D721Med (cell line): ENCODE results near the gene TMEM190.

Experiments used
- DNase-seq: peaks from one replicate; pipeline ENCODE4 v3.0.0; 2011; ENCODE audit warnings: low spot score; ENCODE audit not compliant: insufficient read length
- FAIRE-seq: peaks from 2 replicates; lab custom pipeline; 2011; peaks lifted over from hg19 to GRCh38; lab: Jason Lieb, UNC
- CTCF ChIP-seq: IDR thresholded peaks from 2 replicates; pipeline ENCODE4 v1.5.1; 2012; ENCODE audit warnings: mild to moderate bottlenecking, control low read depth; ENCODE audit not compliant: insufficient read depth; ENCODE audit errors: missing control alignments

TMEM190 gene

GRCh38 chr19:55346725-55347441 is 29.7 kb upstream of the TMEM190 start:
- TF ChIP-seq CTCF = no peak
- FAIRE-seq (no peak), DNase-seq (no peak)

- FAIRE-seq (no peak), DNase-seq (no peak)
- TF ChIP-seq CTCF = no peak
Measured at GRCh38 chr19:55347442-55348009, 29.1 kb upstream of the TMEM190 start.

GRCh38 chr19:55348317-55349034 is 28.1 kb upstream of the TMEM190 start:
- DNase-seq (no peak), FAIRE-seq (no peak)
- no peak for TF ChIP-seq CTCF

- FAIRE-seq (no peak), DNase-seq (no peak)
- TF ChIP-seq CTCF = no peak
Measured at GRCh38 chr19:55350620-55351315, 25.9 kb upstream of the TMEM190 start.

- no peak for TF ChIP-seq CTCF
- no peak for FAIRE-seq
- no peak for DNase-seq
Measured at GRCh38 chr19:55352040-55352439, 24.6 kb upstream of the TMEM190 start.

- no peak for TF ChIP-seq CTCF
- DNase-seq (no peak), FAIRE-seq (no peak)
Measured at GRCh38 chr19:55352549-55353145, 24.0 kb upstream of the TMEM190 start.
